Measurements from ENCODE around the gene PRR18. TPM values are rescaled to one million over a fixed set of nuclear protein-coding genes. Genes with fewer than 3 reads are reported as not detected.

The PRR18 gene
- total and polyA plus RNA-seq, 9 of the 15 experiments (the other 6 are each of a cell fraction or from before 2014, with no cell fraction given), result not detected

DNA sequence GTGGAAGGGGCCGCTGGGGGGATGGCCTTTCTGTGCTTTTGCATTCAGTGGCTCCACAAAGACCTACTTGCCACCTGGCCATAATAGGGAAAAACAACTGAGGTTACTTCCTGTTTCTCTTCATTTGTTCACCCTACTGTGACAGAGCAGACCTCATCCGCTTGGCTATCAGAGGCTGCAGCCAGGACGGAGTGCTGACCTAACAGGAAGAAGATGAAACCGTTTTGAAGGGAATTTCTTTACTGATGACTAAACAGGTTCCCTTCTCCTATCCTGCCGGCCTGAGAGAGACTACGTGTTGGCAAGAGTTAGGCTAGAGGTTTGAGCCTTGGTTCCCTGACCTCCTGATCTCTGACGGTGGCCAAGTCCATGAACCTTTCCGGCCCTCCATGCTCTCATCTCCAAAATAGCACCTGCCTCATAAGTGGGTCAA is 21.3 kb downstream of the PRR18 start (continued):
- TF ChIP-seq NFIX (CRISPR knock-in tag; IDR thresholded peaks at IDR 0.05; ENCODE audit: low read depth), result no peak
- no peak for TF ChIP-seq RBM15 (IDR thresholded peaks at IDR 0.05; ENCODE audit: insufficient read depth, low read length)
- TF ChIP-seq PML (IDR thresholded peaks at IDR 0.05; ENCODE audit: low read length), result no peak
- peak; percentile 59 for TF ChIP-seq ZNF316 (IDR thresholded peaks at IDR 0.05)
- no peak for TF ChIP-seq NR4A1 (CRISPR knock-in tag; IDR thresholded peaks at IDR 0.05)
- no peak for TF ChIP-seq NR4A1 (tag; IDR thresholded peaks at IDR 0.05)
- no peak for TF ChIP-seq HNRNPH1 (optimal IDR thresholded peaks at IDR 0.05; ENCODE audit: low read depth, low read length)
- TF ChIP-seq ARHGAP35 (IDR thresholded peaks at IDR 0.05; ENCODE audit: partially characterized antibody), result no peak
- no peak for TF ChIP-seq ZNF764 (CRISPR knock-in tag; IDR thresholded peaks at IDR 0.05; ENCODE audit: low read depth)
- no peak for TF ChIP-seq DDX20 (tag; IDR thresholded peaks at IDR 0.05; ENCODE audit: low read depth)
- TF ChIP-seq FOXA1 (IDR thresholded peaks at IDR 0.05; ENCODE audit: borderline replicate concordance), result no peak
- TF ChIP-seq, protein P1, sequence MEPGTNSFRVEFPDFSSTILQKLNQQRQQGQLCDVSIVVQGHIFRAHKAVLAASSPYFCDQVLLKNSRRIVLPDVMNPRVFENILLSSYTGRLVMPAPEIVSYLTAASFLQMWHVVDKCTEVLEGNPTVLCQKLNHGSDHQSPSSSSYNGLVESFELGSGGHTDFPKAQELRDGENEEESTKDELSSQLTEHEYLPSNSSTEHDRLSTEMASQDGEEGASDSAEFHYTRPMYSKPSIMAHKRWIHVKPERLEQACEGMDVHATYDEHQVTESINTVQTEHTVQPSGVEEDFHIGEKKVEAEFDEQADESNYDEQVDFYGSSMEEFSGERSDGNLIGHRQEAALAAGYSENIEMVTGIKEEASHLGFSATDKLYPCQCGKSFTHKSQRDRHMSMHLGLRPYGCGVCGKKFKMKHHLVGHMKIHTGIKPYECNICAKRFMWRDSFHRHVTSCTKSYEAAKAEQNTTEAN (CRISPR knock-in tag; IDR thresholded peaks at IDR 0.05), result no peak
- no peak for TF ChIP-seq PHTF2 (CRISPR knock-in tag; IDR thresholded peaks at IDR 0.05)
- TF ChIP-seq, protein P2, sequence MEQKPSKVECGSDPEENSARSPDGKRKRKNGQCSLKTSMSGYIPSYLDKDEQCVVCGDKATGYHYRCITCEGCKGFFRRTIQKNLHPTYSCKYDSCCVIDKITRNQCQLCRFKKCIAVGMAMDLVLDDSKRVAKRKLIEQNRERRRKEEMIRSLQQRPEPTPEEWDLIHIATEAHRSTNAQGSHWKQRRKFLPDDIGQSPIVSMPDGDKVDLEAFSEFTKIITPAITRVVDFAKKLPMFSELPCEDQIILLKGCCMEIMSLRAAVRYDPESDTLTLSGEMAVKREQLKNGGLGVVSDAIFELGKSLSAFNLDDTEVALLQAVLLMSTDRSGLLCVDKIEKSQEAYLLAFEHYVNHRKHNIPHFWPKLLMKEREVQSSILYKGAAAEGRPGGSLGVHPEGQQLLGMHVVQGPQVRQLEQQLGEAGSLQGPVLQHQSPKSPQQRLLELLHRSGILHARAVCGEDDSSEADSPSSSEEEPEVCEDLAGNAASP (IDR thresholded peaks at IDR 0.05), result no peak
- TF ChIP-seq, protein P3, sequence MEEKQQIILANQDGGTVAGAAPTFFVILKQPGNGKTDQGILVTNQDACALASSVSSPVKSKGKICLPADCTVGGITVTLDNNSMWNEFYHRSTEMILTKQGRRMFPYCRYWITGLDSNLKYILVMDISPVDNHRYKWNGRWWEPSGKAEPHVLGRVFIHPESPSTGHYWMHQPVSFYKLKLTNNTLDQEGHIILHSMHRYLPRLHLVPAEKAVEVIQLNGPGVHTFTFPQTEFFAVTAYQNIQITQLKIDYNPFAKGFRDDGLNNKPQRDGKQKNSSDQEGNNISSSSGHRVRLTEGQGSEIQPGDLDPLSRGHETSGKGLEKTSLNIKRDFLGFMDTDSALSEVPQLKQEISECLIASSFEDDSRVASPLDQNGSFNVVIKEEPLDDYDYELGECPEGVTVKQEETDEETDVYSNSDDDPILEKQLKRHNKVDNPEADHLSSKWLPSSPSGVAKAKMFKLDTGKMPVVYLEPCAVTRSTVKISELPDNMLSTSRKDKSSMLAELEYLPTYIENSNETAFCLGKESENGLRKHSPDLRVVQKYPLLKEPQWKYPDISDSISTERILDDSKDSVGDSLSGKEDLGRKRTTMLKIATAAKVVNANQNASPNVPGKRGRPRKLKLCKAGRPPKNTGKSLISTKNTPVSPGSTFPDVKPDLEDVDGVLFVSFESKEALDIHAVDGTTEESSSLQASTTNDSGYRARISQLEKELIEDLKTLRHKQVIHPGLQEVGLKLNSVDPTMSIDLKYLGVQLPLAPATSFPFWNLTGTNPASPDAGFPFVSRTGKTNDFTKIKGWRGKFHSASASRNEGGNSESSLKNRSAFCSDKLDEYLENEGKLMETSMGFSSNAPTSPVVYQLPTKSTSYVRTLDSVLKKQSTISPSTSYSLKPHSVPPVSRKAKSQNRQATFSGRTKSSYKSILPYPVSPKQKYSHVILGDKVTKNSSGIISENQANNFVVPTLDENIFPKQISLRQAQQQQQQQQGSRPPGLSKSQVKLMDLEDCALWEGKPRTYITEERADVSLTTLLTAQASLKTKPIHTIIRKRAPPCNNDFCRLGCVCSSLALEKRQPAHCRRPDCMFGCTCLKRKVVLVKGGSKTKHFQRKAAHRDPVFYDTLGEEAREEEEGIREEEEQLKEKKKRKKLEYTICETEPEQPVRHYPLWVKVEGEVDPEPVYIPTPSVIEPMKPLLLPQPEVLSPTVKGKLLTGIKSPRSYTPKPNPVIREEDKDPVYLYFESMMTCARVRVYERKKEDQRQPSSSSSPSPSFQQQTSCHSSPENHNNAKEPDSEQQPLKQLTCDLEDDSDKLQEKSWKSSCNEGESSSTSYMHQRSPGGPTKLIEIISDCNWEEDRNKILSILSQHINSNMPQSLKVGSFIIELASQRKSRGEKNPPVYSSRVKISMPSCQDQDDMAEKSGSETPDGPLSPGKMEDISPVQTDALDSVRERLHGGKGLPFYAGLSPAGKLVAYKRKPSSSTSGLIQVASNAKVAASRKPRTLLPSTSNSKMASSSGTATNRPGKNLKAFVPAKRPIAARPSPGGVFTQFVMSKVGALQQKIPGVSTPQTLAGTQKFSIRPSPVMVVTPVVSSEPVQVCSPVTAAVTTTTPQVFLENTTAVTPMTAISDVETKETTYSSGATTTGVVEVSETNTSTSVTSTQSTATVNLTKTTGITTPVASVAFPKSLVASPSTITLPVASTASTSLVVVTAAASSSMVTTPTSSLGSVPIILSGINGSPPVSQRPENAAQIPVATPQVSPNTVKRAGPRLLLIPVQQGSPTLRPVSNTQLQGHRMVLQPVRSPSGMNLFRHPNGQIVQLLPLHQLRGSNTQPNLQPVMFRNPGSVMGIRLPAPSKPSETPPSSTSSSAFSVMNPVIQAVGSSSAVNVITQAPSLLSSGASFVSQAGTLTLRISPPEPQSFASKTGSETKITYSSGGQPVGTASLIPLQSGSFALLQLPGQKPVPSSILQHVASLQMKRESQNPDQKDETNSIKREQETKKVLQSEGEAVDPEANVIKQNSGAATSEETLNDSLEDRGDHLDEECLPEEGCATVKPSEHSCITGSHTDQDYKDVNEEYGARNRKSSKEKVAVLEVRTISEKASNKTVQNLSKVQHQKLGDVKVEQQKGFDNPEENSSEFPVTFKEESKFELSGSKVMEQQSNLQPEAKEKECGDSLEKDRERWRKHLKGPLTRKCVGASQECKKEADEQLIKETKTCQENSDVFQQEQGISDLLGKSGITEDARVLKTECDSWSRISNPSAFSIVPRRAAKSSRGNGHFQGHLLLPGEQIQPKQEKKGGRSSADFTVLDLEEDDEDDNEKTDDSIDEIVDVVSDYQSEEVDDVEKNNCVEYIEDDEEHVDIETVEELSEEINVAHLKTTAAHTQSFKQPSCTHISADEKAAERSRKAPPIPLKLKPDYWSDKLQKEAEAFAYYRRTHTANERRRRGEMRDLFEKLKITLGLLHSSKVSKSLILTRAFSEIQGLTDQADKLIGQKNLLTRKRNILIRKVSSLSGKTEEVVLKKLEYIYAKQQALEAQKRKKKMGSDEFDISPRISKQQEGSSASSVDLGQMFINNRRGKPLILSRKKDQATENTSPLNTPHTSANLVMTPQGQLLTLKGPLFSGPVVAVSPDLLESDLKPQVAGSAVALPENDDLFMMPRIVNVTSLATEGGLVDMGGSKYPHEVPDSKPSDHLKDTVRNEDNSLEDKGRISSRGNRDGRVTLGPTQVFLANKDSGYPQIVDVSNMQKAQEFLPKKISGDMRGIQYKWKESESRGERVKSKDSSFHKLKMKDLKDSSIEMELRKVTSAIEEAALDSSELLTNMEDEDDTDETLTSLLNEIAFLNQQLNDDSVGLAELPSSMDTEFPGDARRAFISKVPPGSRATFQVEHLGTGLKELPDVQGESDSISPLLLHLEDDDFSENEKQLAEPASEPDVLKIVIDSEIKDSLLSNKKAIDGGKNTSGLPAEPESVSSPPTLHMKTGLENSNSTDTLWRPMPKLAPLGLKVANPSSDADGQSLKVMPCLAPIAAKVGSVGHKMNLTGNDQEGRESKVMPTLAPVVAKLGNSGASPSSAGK (IDR thresholded peaks at IDR 0.05), result no peak
- TF ChIP-seq TAF7 (tag; IDR thresholded peaks at IDR 0.05), result no peak

Data from K562 (cell line).